Ascending aorta (tissue), 2 donors: ENCODE results near the gene OR10J5. TPM values are rescaled to one million over a fixed set of nuclear protein-coding genes. Genes with fewer than 3 reads are reported as not detected.

Experiments
- DNase-seq, 2 donors: peaks; one replicate each; pipeline ENCODE4 v3.0.0-alpha.2; 2019; ENCODE audit warnings: low spot score in 2 of 2
- H3K27ac ChIP-seq, 2 donors: fragments of 200-600 bp; sonication (generic); one replicate each; pipeline ENCODE4 v1.5.1; 2016 to 2017; ENCODE audit warnings: mild to moderate bottlenecking in 1 of 2
- H3K27me3 ChIP-seq: fragments of 200-600 bp; sonication (generic); one replicate; pipeline ENCODE4 v1.5.1; 2017
- H3K36me3 ChIP-seq, 2 donors: fragments of 200-600 bp; sonication (generic); one replicate each; pipeline ENCODE4 v1.5.1; 2016
- H3K4me1 ChIP-seq, 2 donors: fragments of 200-600 bp; sonication (generic); one replicate each; pipeline ENCODE4 v1.5.1; 2016 to 2017; ENCODE audit warnings: mild to moderate bottlenecking in 1 of 2
- H3K4me3 ChIP-seq, 2 donors: fragments of 200-600 bp; sonication (generic); one replicate each; pipeline ENCODE4 v1.5.1; 2016 to 2017; ENCODE audit warnings: mild to moderate bottlenecking in 1 of 2
- H3K9me3 ChIP-seq, 2 donors: fragments of 200-600 bp; sonication (generic); one replicate each; pipeline ENCODE4 v1.5.1; 2016
- CTCF ChIP-seq, 3 experiments: fragments of 200-600 bp in 2 of 3; fragments of 450-650 bp in 1 of 3; sonication (generic) in 2 of 3; IDR thresholded peaks; one replicate each; pipeline ENCODE4 v1.5.1; 2016 to 2019; ENCODE audit warnings: antibody characterized with exemption in 3 of 3, mild to moderate bottlenecking in 1 of 3, moderate library complexity in 1 of 3
- intact Hi-C: fragments of 100-400 bp; cut with DNase I; formaldehyde crosslinking; loops from one replicate; pipeline ENCODE4 v1.15.1; 2023
- total RNA-seq: library from RNA; depleted of rRNA; stranded (reverse); fragments of >200 nt; gene quantifications from one replicate; pipeline ENCODE4 v1.1.0, GENCODE V29; 2016

Gene OR10J5
- total RNA-seq = not detected

- no peaks in the 10 kb centered on the region for H3K36me3 ChIP-seq
- intact Hi-C loops = no loop called here
Observed at GRCh38 chr1:159535907-159536306, at the start of gene OR10J5. OR10J5 (minus strand) TSS chr1:159536007; CDS start chr1:159536007, 0 bp downstream.

GRCh38 chr1:159584536-159584935 lies 48.7 kb upstream of the OR10J5 start:
- Histone ChIP-seq H3K27me3 (no peaks in the 10 kb centered on the region), H3K36me3 (no peaks in the 10 kb centered on the region), H3K4me1 (no peaks in the 10 kb centered on the region), H3K27ac (no peak overlapping the region), H3K4me3 (no peak overlapping the region), H3K9me3 (no peaks in the 10 kb centered on the region)
- DNase-seq = no peak
- TF ChIP-seq CTCF (IDR thresholded peaks at IDR 0.05) = no peak
- intact Hi-C loops = no loop called here

More at GRCh38 chr1:159535907-159536306, at the start of gene OR10J5:
- no peaks in the 10 kb centered on the region for H3K27me3 ChIP-seq
- TF ChIP-seq CTCF (IDR thresholded peaks at IDR 0.05) = no peak
- no peak within 1 kb of the TSS for H3K27ac ChIP-seq
- H3K9me3 ChIP-seq = peaks cover 0 to 3% of the 10 kb centered on the region in 2 donors
- DNase-seq = no peak
- no peaks in the 10 kb centered on the region for H3K4me1 ChIP-seq
- no peak within 1 kb of the TSS for H3K4me3 ChIP-seq

GRCh38 chr1:159581422-159581821 lies 45.6 kb upstream of the OR10J5 start:
- Histone ChIP-seq H3K4me1 (no peaks in the 10 kb centered on the region), H3K27ac (no peak overlapping the region), H3K27me3 (no peaks in the 10 kb centered on the region), H3K9me3 (no peaks in the 10 kb centered on the region), H3K4me3 (no peak overlapping the region), H3K36me3 (no peaks in the 10 kb centered on the region)
- intact Hi-C loops = no loop called here
- no peak for DNase-seq
- no peak for TF ChIP-seq CTCF (IDR thresholded peaks at IDR 0.05)

GRCh38 chr1:159580340-159580739 lies 44.5 kb upstream of the OR10J5 start:
- intact Hi-C loops = no loop called here
- DNase-seq = no peak

GRCh38 chr1:159577446-159577845 lies 41.6 kb upstream of the OR10J5 start:
- Histone ChIP-seq H3K27me3 (no peaks in the 10 kb centered on the region), H3K36me3 (no peaks in the 10 kb centered on the region), H3K27ac (no peak overlapping the region), H3K4me1 (no peaks in the 10 kb centered on the region), H3K9me3 (no peaks in the 10 kb centered on the region), H3K4me3 (no peak overlapping the region)
- intact Hi-C loops = no loop called here
- no peak for DNase-seq
- no peak for TF ChIP-seq CTCF (IDR thresholded peaks at IDR 0.05)

More at GRCh38 chr1:159580340-159580739, 44.5 kb upstream of the OR10J5 start:
- Histone ChIP-seq H3K27me3 (no peaks in the 10 kb centered on the region), H3K4me1 (no peaks in the 10 kb centered on the region), H3K9me3 (no peaks in the 10 kb centered on the region), H3K27ac (no peak overlapping the region), H3K36me3 (no peaks in the 10 kb centered on the region), H3K4me3 (no peak overlapping the region)
- no peak for TF ChIP-seq CTCF (IDR thresholded peaks at IDR 0.05)

GRCh38 chr1:159562680-159563079 lies 26.9 kb upstream of the OR10J5 start:
- Histone ChIP-seq H3K4me1 (no peaks in the 10 kb centered on the region), H3K9me3 (no peaks in the 10 kb centered on the region), H3K4me3 (no peak overlapping the region), H3K27ac (no peak overlapping the region), H3K27me3 (no peaks in the 10 kb centered on the region), H3K36me3 (no peaks in the 10 kb centered on the region)
- no peak for TF ChIP-seq CTCF (IDR thresholded peaks at IDR 0.05)
- DNase-seq = no peak
- intact Hi-C loops = no loop called here
